ENCODE results near the gene ALDOA.

The ALDOA gene

DNA sequence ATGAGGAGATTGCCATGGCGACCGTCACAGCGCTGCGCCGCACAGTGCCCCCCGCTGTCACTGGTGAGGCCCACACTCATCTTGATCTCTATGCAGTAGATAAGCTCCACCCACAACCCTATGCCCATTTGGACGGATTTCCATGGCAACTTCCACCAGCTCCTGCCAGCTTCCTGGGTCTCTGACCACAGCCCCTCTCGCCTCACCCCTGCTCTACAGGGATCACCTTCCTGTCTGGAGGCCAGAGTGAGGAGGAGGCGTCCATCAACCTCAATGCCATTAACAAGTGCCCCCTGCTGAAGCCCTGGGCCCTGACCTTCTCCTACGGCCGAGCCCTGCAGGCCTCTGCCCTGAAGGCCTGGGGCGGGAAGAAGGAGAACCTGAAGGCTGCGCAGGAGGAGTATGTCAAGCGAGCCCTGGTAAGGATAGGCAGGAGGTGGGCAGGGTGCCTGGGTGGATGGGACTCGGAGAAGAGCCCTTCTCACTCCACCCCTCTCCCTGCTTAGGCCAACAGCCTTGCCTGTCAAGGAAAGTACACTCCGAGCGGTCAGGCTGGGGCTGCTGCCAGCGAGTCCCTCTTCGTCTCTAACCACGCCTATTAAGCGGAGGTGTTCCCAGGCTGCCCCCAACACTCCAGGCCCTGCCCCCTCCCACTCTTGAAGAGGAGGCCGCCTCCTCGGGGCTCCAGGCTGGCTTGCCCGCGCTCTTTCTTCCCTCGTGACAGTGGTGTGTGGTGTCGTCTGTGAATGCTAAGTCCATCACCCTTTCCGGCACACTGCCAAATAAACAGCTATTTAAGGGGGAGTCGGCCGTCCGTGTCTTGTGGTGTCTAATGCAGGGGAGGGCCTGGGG, 4.3 kb downstream of the ALDOA start:
- no peak for DNase-seq (ENCODE audit: low spot score)

DNA sequence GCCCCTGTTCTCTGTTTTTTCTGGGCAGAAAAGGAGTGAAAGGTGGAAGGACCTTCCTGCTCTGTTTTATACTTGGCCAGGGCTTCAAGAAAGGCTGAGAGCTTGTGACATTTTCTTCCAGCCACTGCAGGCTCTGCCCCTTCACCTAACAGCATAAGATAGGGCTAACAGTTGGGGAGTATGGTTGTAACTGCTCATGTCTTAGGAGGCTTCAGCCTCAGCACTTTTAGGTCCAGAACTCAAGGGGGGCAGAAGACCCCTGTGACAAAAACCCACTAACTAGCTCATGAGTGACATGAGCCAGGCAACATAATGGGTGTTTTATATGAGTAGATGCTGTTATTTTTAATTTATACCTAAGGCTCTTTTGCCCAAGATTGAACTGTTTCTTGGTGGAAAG, 4.9 kb downstream of the ALDOA start:
- DNase-seq (ENCODE audit: low spot score), result no peak

DNA sequence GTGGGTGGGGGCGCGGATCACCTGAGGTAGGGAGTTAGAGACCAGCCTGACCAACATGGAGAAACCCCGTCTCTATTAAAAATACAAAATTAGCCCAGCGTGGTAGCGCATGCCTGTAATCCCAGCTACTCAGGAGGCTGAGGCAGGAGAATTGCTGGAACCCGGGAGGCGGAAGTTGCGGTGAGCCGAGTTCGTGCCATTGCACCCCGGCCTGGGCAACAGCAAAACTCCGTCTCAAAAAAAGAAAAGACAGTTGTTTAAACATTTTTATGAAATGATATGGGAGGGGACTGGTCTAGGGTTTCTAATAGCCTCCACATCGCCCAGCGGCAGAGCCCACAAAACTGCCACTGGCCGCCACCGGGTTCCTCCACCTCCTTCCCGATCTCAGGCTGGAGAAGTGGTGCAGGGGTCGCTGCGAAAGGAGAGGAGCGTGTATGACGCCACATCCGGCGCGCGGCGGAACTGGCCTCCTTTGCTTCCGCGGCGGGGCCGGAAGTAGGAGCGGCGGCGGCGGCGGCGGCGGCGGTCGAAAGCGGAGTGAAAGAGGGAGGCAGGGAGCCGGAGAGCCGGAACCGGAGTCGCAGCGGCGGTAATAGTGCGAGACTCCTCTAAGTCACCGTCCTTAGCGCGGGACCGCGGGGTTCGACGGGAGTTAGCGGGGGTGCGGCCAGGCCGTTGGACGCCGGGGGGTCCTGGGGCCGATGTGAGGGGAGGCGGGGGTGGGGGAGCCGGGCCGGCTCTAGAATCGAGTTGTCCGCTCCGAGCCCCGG, 10.1 kb downstream of the ALDOA start, which contains the start of gene PPP4C:
Gene PPP4C (plus strand): TSS at position 492 of the 773 bp plus-strand sequence. CDS start 384 bp downstream, outside the sequence.
- peak; percentile 93 for DNase-seq (ENCODE audit: low spot score)

DNA sequence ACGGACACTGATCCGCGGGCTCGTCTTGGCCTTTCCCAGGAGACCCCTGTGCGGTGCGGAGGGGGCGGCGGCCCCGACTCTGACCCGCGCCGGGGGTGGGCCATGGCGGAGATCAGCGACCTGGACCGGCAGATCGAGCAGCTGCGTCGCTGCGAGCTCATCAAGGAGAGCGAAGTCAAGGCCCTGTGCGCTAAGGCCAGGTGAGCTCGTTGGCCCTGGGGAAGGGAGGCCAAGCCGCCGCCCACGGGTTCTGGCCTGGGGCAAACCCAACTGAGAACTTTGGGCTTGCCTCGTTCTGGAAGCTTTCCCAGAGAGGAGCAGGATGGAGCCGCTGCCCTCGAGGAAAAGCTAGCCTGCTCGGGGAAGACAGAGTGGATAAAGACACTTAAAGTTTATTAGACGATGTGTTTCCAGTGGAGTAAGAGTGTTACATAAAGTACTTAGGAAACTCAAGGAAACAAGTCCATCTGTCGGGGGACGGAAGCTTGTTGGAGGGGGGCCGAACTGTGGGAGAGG, 10.8 kb downstream of the ALDOA start:
- peak; percentile 42 for DNase-seq (ENCODE audit: low spot score)

DNA sequence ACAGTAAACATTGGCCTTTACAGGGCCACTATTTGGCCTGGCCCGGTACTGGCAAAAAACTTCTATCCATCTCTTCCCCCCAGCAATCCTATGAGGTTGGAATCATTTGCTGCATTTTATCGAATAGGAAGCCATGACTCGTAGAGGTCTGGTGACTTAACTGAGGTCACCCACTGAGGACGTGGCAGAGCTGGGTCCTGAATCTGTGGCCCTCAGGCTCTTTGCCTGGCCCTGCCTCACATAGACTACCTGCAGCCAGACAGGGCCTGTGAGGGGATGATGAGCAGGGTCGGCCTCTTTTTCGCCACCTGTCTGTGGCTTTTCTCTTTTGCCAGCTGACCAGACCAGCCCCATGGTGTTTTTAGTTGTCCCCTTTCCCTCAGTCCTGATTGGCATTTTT, 12.1 kb downstream of the ALDOA start:
- no peak for DNase-seq (ENCODE audit: low spot score)

DNA sequence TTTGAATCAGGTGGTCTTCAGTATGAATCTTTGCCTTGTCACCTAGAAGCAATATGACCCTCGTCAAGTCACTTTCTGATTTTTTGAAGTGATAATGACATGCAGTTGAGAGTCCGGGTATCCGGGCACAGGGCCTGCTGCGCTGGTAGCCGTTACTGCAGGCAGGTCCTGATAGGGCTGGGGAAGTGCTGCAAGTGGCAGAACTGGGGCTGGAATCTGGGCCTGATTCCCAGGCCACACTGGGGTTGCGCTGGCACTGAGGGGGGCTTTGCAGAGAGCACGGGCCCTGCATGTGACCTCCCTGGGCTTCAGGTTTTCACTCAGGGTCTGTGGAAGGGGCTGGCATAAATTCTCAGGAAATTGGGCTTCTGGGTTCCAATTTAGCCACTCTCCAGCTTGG, 13.2 kb downstream of the ALDOA start:
- no peak for DNase-seq (ENCODE audit: low spot score)

- DNase-seq (ENCODE audit: low spot score), result no peak
Measured at GRCh38 chr16:30079480-30079879, 13.9 kb downstream of the ALDOA start.

DNA sequence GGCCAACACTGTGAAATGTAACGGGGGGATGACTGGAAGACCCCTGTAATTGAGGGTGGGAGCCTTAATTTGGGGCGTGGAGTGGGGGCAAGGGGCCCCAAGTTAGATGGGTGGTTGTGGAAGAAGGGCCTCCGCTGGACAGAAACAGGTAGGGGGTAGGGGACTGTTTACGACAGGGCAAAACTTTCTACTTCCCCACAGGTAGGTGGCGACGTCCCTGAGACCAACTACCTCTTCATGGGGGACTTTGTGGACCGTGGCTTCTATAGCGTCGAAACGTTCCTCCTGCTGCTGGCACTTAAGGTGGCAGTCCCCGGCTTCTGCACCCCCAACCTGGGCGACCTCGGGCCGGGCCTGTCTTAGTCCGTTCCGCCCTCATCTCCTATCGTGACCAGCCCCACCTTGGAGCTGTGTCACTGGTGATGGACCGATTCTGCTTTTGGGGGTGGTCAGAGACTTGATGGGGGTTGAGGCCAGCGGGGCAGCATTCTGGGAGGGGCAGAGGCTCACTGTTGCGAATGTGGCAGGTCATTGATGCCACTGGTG, 17.1 kb downstream of the ALDOA start:
- DNase-seq (ENCODE audit: low spot score), result no peak

- no peak for DNase-seq (ENCODE audit: low spot score)
Measured at GRCh38 chr16:30083216-30084055, 17.9 kb downstream of the ALDOA start.

GRCh38 chr16:30084096-30084815, 18.7 kb downstream of the ALDOA start:
- DNase-seq (ENCODE audit: low spot score), result no peak

DNA sequence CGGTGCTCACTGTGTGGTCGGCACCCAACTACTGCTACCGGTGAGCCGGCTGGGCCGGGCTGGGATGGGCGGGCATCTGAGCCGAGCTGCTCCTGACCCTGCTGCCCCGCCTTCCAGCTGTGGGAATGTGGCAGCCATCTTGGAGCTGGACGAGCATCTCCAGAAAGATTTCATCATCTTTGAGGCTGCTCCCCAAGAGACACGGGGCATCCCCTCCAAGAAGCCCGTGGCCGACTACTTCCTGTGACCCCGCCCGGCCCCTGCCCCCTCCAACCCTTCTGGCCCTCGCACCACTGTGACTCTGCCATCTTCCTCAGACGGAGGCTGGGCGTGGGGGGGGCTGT, 19.2 kb downstream of the ALDOA start:
- DNase-seq (ENCODE audit: low spot score), result no peak

DNA sequence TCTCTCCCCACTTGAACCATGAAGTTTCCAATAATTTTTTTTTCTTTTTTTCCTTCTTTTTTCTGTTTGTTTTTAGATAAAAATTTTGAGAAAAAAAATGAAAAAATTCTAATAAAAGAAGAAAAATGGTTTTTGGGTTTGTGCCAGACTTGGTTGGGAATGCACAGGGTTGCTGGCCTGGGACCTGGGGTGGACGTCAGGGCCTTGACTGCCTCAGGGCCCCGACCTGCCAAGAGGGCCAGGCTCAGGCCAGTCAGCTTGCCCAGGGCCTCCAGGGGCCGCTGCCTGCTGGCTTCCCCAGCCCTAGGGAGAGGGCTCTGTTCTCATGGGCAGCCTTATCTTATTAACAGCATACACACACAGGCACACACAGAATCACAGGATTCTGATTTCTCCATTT, 19.7 kb downstream of the ALDOA start:
- no peak for DNase-seq (ENCODE audit: low spot score)

GRCh38 chr16:30085820-30086219, 20.3 kb downstream of the ALDOA start:
- DNase-seq (ENCODE audit: low spot score), result no peak

DNA sequence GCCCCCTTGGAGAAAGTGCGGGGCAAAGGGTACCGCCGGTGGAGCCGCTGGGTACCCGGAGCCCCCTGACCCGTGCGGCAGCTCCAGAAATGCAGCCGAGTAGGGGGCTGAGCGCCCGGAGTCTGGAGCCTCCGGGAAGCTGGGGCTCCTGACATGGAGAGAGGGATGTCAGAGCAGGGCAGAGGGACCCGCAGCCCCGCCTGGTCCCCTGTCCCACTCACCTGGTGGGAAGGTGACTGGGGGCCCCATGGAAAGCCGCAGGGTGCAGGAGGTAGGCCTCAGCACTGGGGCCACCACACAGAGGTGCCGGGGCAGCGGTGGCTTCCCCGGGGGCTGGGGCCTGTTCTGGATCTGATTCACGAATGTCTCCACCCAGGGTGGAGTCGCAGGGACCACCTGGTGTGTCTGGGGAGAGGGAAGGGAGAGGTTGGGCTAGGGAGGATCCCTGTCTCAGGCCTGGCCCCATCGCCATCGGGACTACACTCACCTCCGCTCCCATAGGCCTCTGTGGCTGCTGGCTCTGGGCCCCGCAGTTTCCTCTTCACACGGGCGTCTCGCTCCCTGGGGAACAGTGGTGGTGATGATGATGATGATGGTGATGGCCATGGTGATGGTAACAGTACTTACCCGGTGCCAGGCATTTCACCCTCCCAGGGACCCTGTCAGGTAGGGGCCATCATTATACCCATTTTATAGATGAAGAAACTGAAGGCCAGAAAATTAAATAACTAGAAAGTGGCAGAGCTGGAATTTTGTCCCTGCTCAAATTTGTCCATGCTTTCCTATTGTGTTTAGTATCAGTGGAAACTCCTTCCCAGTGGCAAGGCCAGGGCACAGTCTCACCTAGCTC, 21.0 kb downstream of the ALDOA start:
- no peak for DNase-seq (ENCODE audit: low spot score)

- DNase-seq (ENCODE audit: low spot score), result no peak
Measured at GRCh38 chr16:30087181-30087898, 21.8 kb downstream of the ALDOA start.

- DNase-seq (ENCODE audit: low spot score), result no peak
Measured at GRCh38 chr16:30088237-30088831, 22.8 kb downstream of the ALDOA start.

DNA sequence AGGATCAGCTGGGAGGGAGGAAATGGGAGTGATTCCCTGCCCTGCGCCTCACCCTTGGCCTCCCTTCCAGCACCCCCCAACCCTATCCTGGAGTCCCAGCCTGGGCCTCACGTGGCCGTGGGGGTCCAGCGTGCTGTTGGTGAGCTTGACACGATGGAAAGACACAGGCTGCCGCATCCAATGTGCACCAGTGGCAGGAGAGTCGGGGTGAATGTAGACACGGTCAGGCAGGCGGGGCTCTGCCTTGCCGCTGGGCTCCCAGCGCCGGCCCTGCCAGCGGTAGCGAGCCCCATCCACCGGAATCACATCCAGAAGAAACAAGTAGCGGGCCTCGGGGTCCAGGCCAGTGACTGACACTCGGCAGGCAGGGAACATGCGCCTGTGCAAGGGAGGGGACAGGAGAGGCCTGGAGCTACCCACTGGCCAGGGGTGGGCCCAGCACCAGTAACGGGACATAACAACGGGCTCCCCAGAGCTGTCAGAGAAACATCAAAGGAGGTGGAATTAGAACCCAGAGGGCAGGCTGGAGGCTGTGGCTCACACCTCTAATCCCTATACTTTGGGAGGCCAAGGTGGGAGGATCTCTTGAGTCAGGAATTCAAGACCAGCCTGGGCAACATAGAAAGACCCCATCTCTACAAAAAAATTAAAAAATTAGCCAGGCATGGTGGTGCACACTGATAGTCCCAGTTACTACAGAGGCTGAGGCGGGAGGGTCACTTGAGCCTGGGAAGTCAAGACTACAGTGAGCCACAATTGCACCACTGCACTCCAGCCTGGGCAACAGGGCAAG, 23.5 kb downstream of the ALDOA start:
- DNase-seq (ENCODE audit: low spot score), result no peak

DNA sequence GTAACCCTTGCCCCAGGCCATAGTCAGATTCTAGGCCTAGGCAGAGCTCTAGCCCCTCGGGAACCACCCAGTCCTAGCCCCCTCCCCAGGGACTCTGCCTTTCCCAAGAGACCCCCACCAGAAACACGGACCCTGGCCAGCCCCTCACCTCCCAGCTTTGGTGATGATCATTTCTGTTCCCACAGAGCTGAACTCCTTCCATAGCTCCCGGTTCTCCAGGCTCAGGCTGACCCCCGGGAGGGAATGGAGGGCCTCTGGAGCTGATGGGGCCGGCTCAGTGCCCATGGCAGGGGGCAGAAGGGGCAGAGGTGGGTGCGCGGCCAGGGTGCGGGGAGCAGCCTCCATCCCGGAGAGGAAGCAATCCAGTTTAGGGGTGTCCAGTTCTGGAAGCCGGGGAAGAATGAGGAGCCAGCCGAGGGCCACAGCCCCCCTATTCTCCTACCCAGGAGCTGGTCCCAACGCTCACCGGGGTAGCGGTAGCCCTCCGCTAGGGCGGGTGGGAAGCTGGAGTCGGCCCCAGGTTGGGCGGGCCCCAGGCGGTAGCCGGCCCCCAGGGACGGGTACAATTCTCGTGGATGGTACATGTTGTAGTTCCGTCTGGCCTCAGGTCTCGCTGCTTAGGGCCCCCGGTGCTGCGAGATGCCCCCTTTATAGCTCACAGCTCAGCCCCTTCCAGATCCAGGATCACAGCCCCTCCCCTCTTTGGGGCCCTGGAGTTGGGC, 25.2 kb downstream of the ALDOA start:
- no peak for DNase-seq (ENCODE audit: low spot score)

All from germinal center (tissue), 1 donor.